HG02642 (cell line): ENCODE results near the gene MKLN1.
"Not testable (repeated sequence)": the region's sequence is repeated elsewhere in the genome, so short reads cannot be mapped to it uniquely, and the experiment has no call there.

Source experiments
- ATAC-seq: cut with Tn5 transposase; IDR thresholded peaks from one replicate; pipeline ENCODE4 v1.9.1; 2021; ENCODE audit warnings: mild to moderate bottlenecking; ENCODE audit not compliant: unreplicated experiment, poor library complexity

MKLN1 gene

DNA sequence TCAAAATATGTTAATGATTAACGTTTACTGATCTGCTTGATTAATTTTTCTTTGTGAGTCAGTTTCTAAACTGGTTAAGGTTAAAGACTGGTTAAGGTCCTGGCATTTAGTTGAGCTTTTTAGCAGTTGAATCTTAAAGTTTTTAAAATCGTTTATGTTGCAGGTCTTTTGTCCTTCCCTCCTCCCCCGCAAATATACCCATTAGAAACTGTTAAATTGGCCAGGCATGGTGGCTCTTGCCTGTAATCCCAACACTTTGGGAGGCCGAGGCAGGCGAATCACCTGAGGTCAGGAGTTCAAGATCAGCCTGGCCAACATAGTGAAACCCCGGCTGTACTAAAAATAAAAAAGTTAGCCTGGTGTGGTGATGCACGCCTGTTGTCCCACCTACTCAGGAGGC lies 127.9 kb downstream of the MKLN1 start:
- no peak for ATAC-seq

DNA sequence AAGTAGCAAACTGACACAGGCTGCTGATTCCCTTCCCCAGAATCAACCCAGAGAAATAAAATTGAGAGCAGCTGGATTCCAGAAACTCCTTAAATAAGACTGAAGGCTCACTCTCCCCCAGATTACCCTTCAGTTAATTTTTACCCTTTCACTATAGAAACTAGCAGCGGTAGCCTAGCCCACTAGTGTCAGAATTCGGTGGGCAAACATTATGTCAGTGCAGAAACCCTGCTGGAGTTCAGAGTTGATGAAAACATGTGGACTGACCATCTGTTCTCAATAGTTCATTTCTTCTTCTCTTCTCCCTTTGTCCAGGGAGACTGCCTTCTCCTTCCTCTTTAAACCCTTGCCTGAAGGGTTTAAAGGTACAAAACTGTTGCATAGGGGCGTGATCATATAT lies 128.7 kb downstream of the MKLN1 start:
- ATAC-seq = no peak

DNA sequence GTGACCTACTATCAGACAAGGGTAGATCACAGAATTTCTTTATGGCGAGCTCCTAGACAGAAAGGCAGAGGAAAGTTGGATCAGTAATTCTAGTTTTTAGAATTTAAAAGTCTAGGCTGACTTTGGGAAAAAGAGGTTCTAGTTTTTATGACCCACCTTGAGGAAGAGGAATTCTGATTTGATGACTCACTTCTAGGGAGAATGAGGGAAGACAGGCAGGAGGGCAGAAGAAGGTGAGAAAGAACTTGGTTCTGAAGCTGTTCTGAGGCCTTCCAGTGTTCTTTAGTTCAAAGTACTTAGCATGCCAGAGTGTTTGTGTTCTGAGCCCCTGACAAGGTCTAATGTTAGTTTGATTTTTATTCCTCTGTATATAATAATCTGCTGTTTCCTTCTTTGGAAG lies 131.6 kb downstream of the MKLN1 start:
- no peak for ATAC-seq

DNA sequence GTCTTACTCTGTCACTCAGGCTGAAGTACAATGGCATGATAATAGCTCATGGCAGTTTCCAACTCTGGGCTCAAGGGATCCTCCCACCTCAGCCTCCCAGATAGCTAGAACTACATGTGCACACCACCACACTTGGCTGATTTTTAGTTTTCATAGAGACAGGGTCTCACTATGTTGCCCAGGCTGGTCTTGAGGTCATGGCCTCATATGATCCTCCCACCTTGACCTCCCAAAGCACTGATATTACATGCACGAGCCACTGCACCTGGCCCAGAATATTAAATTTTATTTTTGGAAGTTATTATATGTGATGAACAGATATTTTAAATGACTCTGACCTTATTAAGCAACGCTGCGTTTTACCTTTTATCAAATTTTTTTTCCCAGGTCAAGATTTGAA lies 134.4 kb downstream of the MKLN1 start:
- ATAC-seq = no peak

DNA sequence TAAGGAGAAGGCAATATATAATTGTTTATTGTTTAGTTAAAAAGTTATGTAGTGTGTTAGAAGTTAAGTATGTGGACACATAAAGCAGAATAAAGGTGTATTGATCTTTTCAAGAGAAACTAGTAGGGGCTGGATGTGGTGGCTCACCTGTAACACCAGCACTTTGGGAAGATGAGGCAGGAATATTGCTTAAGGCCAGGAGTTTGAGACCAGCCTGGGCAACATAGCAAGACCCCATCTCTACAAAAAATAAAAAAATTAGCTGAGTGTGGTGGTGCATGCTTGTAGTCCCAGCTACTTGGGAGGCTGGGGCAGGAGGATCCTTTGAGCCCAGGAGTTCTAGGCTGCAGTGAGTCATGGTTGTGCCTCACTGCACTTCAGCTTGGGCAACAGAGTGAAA lies 135.0 kb downstream of the MKLN1 start:
- not testable (repeated sequence) for ATAC-seq

DNA sequence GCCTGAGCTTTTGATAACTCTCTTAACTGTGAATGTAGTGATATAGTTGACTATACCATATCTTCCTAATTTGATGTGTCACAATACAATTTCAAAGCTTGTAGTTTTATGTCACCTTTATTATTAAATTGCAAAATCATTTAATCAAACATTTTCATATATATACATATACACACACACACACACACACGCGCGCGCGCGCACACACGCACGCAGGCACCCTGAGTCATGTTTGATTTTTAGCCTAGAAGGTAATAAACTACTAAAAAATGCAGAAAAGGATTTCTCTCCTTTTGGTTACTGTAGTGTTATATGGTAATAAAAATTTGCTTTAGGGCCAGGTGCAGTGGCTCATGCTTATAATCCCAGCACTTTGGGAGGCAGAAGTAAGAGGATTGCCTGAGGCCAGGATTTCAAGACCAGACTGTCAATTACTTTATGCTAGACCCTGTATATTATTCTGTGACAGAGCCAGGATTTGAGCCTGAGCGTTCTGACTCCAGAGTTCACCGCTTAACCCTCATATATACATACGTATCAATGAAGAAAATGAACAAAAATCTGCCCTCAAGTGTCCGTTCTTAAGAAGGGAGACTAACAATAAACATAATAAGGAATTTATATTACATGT lies 139.2 kb downstream of the MKLN1 start:
- no peak for ATAC-seq

DNA sequence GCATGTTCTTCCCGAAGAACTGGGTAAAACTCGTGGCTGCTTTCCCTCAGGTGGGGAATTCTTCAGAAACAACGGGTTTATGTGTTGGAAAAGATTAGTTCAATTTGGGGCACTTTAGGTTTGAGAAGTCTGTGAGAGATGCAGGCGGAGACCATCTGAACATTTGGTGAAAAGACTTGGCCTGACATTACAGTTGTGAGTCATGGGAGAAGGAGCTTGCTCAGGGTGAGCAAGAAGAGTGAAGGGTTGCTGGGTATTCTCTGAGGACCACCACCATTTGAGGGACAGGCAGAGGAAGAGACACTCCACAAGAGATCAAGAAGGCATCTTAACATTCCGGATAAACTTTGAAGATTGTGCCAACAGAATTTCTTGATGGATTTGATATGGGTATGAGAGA lies 140.1 kb downstream of the MKLN1 start:
- ATAC-seq = no peak

DNA sequence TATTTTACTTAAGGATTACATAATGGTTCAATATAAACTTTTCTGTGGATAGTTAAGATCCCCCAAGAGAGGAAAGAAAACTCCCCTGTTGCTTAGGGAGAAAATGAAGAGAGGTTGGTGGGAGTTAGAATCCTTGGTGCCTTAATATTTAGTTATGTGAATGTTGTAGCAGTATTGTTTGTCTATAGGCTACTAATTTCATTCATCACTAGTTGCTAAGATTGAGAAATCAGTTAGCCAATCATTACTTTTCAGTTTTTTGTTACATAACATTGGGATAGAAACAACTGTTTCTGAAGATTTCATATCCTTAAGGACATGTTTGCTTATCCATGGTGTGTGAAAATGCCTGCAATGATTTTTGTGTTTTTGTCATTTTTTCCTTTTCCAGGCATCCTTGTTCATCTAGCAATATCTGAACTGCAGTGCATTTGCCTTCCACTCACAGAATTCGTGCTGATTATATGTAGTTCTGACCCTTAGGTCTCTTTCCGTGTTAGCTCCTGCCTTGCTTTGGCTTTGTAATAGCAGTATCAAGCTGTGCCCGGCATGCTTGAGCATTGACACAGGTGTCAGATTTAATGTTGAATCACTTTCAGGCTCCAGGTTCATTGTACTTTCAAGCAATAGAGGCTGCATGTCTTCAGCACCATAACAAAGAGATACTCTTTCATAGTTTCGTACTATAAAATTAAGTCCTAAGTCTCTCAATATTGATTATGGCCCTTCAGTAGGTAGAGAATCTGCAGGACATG lies 143.8 kb downstream of the MKLN1 start:
- ATAC-seq = no peak

DNA sequence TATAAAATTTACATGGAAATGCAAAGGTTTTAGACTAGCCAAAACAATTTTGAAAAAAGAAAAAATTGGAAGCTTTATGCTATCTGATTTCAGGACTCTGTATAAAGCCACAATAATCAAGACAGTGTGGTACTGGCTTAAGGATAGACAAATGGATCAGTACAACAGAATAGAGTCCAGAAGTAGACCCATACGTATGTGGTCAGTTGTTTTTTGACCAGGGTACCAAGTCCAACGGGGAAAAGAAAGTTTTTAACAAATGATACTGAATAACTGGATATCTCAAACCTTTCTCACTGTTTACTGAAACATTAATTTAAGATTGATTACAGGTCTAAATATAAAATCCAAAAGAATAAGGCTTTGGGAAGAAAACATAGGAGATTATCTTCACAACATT lies 149.1 kb downstream of the MKLN1 start:
- ATAC-seq = no peak

DNA sequence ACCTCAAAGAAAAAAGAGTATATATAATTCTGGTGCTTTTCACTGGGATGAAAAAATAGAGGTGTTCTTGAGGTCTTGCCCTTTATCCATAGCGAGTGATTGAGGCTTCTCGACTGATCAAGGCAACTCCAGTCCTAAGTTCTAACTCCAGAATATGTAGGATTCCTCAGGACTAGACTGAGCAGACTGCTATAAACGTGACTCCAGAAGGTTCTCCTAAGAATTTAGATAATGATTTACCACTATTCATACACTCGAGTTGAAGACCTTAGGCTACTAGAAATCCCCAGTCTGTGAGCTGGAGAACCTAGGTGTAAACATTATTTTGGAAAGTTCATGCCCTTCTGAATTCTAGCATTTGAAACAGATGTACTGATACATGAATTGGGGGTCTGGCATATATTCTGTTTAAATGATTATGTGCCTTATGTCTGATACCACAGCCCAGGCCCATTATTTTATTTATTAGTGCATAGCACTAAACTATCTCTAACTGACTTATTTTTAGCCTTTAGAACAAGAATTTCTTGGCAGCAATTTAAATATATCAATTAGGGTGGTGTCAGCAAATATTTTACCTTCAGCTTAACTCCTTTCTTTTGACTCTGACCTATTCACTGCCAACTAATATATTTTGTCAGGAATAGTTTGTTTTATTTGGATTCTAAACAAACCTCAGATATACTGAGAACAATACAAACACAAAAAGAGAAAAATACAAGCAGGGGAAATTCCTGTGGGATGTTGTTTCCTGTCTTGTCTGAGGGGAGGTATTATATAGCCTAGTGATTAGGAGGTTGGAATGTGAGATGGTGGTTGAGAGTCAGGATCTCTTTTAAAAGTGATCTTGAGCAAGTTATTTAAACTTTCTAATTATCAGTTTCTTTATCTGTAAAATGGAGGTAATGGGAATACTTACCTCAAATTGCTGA lies 153.0 kb downstream of the MKLN1 start:
- ATAC-seq = no peak

DNA sequence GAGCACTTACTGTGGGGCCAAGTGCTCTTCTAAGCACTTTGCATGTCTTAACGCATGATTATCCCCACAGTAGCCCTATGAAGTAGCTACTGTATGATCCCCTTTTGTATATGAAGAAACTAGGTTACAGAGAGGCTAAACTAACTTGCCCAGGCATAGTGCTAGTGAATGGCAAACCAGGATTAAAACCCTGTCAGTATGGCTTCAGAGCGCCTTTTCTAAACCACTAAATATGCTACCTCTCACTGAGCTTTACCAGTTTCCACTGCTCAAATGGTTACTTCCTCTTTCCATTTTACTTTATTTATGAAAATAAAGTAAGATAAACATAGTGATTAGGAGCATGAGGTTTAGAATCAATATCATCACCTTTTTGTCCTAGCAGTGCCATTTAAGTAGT lies 155.1 kb downstream of the MKLN1 start:
- peak; percentile 59 for ATAC-seq

DNA sequence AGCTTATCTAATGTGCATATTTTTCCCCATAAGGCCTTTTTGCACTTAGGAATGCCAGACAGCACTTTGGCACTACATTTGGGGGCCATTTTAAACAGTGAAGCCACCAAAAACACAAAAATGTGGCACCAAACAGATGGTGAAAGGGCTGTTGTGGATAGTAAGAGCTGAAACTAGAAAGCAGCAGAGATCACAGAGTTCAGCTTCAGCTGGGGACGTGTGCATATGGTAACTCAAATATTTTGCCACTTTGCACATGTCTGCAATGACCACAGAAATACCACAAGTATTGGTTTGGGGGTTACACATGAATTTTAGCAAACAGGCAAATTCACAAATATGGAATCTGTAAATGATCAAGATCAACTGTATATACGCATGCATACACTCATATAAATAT lies 155.9 kb downstream of the MKLN1 start:
- ATAC-seq = no peak

DNA sequence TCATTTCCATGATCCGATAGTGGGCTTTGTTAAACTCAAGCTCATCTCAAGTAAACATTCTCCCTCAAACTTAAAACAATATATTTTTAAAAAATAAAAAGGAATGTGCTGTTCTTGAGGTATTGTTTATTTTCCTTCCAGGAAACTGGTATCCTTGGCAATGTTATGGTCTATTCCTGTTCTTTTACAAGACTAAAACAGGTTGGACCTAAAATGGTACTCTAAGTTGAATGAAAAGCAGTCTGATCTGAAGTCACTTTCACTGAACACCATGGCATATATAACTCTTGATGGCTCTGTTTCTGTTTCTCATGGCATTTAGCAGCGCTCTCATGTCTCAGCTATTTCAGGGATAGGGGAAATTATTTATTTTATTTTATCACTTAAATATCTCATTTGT lies 158.7 kb downstream of the MKLN1 start:
- no peak for ATAC-seq

DNA sequence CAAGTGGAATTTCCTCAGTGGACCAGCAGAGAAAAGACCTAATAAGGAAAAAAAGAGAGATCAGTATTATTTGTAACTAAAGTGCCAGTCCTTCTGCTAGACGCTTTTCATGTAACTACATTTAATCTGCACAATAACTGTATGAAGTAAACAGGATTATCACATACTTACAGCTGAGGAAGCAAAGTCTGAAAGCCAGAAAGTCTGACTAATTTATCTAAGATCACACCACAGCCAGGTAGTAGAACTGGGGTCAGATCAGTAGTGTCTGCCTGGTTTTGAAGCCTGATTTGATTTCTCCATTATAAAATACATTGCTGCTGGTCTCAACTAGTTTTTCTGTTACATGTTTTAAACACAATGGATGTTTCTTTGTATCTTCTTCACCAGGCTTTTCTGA lies 159.5 kb downstream of the MKLN1 start:
- ATAC-seq = no peak

DNA sequence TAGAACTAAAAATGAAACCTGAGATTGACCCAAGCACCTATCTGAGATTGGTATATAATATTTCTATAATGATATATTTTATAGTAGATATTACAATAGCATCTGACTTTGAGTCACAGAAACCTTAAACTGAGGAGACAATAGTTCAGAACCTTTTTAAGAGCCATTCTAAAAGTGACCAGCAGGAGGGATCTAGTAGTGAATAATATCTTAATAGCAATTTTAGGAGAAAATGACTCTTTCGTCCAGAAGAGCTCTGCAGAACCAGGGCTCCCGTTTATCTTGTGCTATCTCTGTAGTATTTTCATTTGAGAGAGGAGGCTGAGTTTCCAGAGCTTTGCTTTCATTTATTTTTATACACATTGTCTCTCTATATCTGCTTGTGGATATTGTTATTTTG lies 160.7 kb downstream of the MKLN1 start:
- ATAC-seq = no peak

DNA sequence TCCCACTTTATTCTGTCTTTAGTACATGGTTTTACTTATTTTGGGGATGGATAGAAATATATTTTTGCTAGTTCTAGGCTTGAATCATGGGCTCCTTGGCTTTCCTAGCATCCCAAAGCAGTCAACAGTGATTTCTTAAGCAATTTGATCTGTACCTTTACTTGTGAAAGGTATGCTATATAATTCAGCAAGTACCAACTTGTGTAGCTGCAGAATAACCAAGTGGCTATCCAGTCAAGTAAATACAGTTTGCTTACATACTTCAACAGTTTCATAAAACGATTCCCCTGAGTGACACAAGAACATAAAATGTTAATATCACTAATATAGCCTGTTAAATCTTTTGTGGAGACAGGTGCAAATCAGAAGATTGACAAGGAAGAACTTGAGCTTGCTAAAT lies 161.5 kb downstream of the MKLN1 start:
- no peak for ATAC-seq

DNA sequence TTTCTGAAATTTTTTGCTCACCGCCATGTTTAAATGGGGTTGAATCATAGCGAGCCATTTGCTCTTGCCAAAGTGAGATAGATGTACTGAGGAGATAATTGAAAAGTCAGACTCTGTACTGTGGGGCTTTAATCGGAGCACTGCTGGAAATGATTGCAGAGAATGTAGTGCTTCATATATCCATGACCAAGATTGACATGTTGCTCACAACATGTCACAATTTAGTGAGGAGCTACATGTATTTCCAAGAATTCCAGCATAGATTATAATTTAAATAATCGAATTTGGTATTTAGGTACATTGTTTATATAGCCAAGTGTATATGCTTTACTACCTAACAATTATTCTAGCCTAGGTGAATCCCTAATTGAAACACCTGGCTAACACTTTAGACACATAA lies 162.2 kb downstream of the MKLN1 start:
- no peak for ATAC-seq

DNA sequence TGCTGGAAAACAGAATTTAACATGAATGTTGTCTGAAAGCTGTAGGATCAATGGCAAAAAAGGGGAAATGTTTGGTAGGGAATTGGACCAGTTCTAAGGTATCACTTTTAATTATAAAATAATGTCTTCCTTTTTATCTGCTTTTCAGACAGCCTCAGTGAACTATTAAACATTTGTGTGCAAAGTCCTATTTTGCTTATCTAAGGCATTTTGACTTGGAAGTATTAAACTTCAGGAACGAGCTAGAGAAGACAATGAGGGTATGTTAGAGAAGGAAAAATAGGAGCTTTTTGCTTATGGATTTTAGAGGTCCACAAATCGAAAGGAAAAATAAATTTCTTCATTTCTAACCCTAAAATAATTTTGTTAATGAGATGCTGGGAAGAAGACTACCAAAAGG lies 165.4 kb downstream of the MKLN1 start:
- ATAC-seq = no peak

DNA sequence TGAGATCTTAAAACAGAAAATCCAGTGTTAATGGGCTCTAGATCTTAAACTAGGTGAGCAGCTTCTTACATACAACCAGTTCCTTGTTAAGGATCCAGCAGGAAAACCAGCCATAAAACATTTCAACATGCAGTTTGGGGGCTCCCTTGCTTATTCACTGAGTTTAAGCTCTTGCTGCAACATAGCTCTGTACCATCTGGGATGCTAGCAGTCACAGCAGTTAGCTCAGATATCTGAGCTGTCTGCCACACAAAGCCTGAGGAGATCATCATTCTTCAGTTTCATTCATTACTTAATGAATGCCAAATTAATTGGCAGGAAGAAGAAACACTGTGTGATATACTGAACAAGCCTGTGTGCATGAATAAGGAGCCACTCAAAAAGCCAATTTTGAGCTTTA lies 165.9 kb downstream of the MKLN1 start:
- ATAC-seq = no peak

DNA sequence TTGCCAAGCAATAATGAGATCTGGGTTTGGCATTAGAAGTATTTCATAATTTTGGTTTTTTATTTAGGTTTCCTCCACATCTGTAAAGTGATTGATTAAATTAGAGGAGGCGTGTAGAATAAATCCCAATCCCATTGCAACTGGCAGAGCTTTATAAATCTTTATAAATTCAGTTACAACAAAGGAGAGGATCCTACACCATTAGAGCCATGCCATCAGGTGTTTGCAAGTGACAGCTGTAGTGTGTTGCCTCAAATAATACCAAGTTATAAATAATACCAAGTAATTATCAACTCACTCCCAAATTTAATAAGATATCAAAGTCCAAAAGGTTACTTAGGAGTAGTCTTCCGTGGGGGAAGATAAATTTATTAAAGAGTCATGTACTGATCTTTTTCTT lies 166.5 kb downstream of the MKLN1 start:
- no peak for ATAC-seq
